Loucy (cell line): ENCODE measurements around the gene TSEN2.

Source experiments
- H2AFZ ChIP-seq: fragments of 200-600 bp; sonication (generic); 2 replicates; pipeline ENCODE4 v1.6.0; 2016; ENCODE audit warnings: antibody characterized with exemption, mild to moderate bottlenecking, low read length, moderate library complexity
- H3F3A ChIP-seq: fragments of 200-600 bp; 2 replicates; pipeline ENCODE4 v1.6.0; 2016; ENCODE audit warnings: antibody characterized with exemption, low read depth, mild to moderate bottlenecking
- H3K27me3 ChIP-seq: fragments of 200-600 bp; sonication (generic); 2 replicates; pipeline ENCODE4 v1.6.1; 2014; ENCODE audit warnings: low read length, mild to moderate bottlenecking; ENCODE audit not compliant: insufficient read depth, poor library complexity, severe bottlenecking
- H3K36me3 ChIP-seq: fragments of 200-600 bp; sonication (generic); 2 replicates; pipeline ENCODE4 v1.6.1; 2016; ENCODE audit warnings: low read length; ENCODE audit not compliant: insufficient read depth
- H3K4me1 ChIP-seq: fragments of 200-600 bp; sonication (generic); 2 replicates; pipeline ENCODE4 v1.5.1; 2014; ENCODE audit warnings: low read length, mild to moderate bottlenecking; ENCODE audit not compliant: insufficient read depth, poor library complexity, severe bottlenecking
- H3K4me2 ChIP-seq: fragments of 200-600 bp; sonication (generic); 2 replicates; pipeline ENCODE4 v1.6.0; 2014; ENCODE audit warnings: antibody characterized with exemption, low read length, low read depth, mild to moderate bottlenecking; ENCODE audit not compliant: poor library complexity, severe bottlenecking
- H3K4me3 ChIP-seq: fragments of 200-600 bp; sonication (generic); 2 replicates; pipeline ENCODE4 v1.5.1; 2014; ENCODE audit warnings: low read length, mild to moderate bottlenecking, mixed read lengths; ENCODE audit not compliant: poor library complexity, severe bottlenecking
- H3K79me2 ChIP-seq: fragments of 200-600 bp; sonication (generic); 2 replicates; pipeline ENCODE4 v1.6.1; 2014; ENCODE audit warnings: low read length; ENCODE audit not compliant: insufficient read depth
- H3K9ac ChIP-seq: fragments of 200-600 bp; sonication (generic); 2 replicates; pipeline ENCODE4 v1.6.0; 2014; ENCODE audit warnings: mild to moderate bottlenecking, low read depth, low read length, moderate library complexity; ENCODE audit not compliant: poor library complexity, severe bottlenecking
- H3K9me2 ChIP-seq: fragments of 200-600 bp; sonication (generic); replicated peaks from 2 replicates; pipeline ENCODE4 v1.6.1; 2016; ENCODE audit warnings: low read depth, low read length, mixed read lengths
- H3K9me3 ChIP-seq: fragments of 200-600 bp; sonication (generic); 2 replicates; pipeline ENCODE4 v1.6.1; 2014; ENCODE audit warnings: mild to moderate bottlenecking, antibody characterized with exemption, low read length, low read depth; ENCODE audit not compliant: insufficient read depth
- H4K20me1 ChIP-seq: fragments of 200-600 bp; sonication (generic); 2 replicates; pipeline ENCODE4 v1.6.0; 2014; ENCODE audit warnings: antibody characterized with exemption, low read length, mild to moderate bottlenecking; ENCODE audit not compliant: insufficient read depth, poor library complexity, severe bottlenecking
- EZH2phosphoT487 ChIP-seq: fragments of 200-600 bp; IDR thresholded peaks from 2 replicates; pipeline ENCODE4 v1.6.1; 2018; ENCODE audit warnings: antibody characterized with exemption, mild to moderate bottlenecking, moderate library complexity, borderline replicate concordance
- TF ChIP-seq, protein P1 (sequence below): fragments of 200-600 bp; sonication (generic); conservative IDR thresholded peaks from 2 replicates; pipeline ENCODE4 v1.5.1; 2014; ENCODE audit warnings: mild to moderate bottlenecking, antibody characterized with exemption, low read length

TSEN2 gene

DNA sequence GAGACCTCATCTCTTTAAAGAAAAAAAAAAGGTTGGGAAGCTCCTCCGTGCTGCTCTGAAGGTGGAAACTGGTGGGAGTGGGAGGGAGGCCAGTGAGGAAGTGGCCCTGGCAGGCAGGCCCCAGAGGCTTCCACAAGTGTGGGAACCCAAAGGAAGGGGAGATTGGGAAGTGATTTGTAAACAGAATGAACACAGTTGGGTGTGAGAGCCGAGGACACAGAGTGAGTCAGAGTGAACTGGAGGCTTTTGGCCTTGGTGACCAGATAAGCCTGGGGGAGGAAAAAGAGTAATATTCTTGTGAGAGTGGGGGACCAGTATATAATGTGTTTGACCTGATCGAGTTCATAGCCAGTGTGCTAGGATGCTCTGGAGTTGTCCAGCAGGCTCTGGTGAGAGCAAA is 95.6 kb downstream of the TSEN2 start:
- H3K4me2 ChIP-seq: no peak overlapping the region
- no peaks in the 10 kb centered on the region for H3K9me2 ChIP-seq
- TF ChIP-seq, protein P1, sequence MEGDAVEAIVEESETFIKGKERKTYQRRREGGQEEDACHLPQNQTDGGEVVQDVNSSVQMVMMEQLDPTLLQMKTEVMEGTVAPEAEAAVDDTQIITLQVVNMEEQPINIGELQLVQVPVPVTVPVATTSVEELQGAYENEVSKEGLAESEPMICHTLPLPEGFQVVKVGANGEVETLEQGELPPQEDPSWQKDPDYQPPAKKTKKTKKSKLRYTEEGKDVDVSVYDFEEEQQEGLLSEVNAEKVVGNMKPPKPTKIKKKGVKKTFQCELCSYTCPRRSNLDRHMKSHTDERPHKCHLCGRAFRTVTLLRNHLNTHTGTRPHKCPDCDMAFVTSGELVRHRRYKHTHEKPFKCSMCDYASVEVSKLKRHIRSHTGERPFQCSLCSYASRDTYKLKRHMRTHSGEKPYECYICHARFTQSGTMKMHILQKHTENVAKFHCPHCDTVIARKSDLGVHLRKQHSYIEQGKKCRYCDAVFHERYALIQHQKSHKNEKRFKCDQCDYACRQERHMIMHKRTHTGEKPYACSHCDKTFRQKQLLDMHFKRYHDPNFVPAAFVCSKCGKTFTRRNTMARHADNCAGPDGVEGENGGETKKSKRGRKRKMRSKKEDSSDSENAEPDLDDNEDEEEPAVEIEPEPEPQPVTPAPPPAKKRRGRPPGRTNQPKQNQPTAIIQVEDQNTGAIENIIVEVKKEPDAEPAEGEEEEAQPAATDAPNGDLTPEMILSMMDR: no peak
- TF ChIP-seq EZH2phosphoT487: no peak
- no peaks in the 10 kb centered on the region for H3K79me2 ChIP-seq
- no peak overlapping the region for H3K4me3 ChIP-seq
- H3K9me3 ChIP-seq: no peaks in the 10 kb centered on the region
- H4K20me1 ChIP-seq: no peaks in the 10 kb centered on the region
- H3K4me1 ChIP-seq: no peaks in the 10 kb centered on the region
- H3K9ac ChIP-seq: no peak overlapping the region
- no peaks in the 10 kb centered on the region for H3F3A ChIP-seq
- peaks cover 95% of the 10 kb centered on the region for H3K36me3 ChIP-seq
- H3K27me3 ChIP-seq: no peaks in the 10 kb centered on the region
- no peak overlapping the region for H2AFZ ChIP-seq

DNA sequence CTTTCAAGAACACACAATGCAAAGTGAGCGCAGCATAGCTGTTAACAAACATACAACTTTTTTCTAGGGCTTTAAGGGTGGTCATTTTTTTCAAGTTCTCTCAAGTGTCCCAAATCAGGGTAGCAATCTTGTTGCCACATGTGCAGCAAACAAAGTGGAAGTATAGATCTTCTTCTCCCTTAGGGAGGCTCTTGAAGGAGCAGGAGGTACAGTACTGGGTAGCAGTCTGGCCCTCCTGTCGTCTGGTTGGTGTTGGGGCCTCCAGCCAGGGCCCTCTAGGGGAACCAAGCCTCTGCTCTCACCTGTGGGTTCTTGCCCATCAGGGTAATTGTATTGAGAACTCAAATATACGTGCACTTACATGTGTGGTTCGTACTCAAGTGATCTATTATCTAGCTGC is 98.5 kb downstream of the TSEN2 start:
- Histone ChIP-seq H3K36me3 (peaks cover 94% of the 10 kb centered on the region), H3K4me3 (no peak overlapping the region), H3K9me2 (no peaks in the 10 kb centered on the region), H3K4me1 (no peaks in the 10 kb centered on the region), H2AFZ (no peak overlapping the region), H3K27me3 (no peaks in the 10 kb centered on the region), H3K4me2 (no peak overlapping the region), H3K9ac (no peak overlapping the region), H3K9me3 (no peaks in the 10 kb centered on the region), H4K20me1 (no peaks in the 10 kb centered on the region), H3F3A (no peaks in the 10 kb centered on the region), H3K79me2 (no peaks in the 10 kb centered on the region)
- TF ChIP-seq, protein P1: no peak
- TF ChIP-seq EZH2phosphoT487: no peak
